Neural cell (in vitro differentiated cells): ENCODE measurements around the gene HNRNPH2. TPM values are rescaled to one million over a fixed set of nuclear protein-coding genes. Genes with fewer than 3 reads are reported as not detected.

ENCODE experiments used
- H2AFZ ChIP-seq: fragments of 200-600, 300-800 bp; sonication (generic), shearing (Covaris generic); 2 replicates; pipeline ENCODE4 v1.6.0; 2014; ENCODE audit warnings: low read depth, mild to moderate bottlenecking, antibody characterized with exemption, low read length, moderate library complexity
- H3F3A ChIP-seq: fragments of 200-600 bp; shearing (Covaris generic); 2 replicates; pipeline ENCODE4 v1.6.1; 2016; ENCODE audit warnings: mild to moderate bottlenecking, moderate library complexity, mixed read lengths, antibody characterized with exemption, low read length; ENCODE audit not compliant: insufficient read depth, poor library complexity, severe bottlenecking
- H3K27ac ChIP-seq: fragments of 200-600, 300-800 bp; sonication (generic), shearing (Covaris generic); 2 replicates; pipeline ENCODE4 v1.5.1; 2014; ENCODE audit warnings: mild to moderate bottlenecking, low read length, moderate library complexity
- H3K27me3 ChIP-seq: fragments of 300-800, 200-600 bp; sonication (generic), shearing (Covaris generic); 2 replicates; pipeline ENCODE4 v1.6.0; 2014; ENCODE audit warnings: mild to moderate bottlenecking, low read depth, low read length, moderate library complexity; ENCODE audit not compliant: insufficient read depth
- H3K36me3 ChIP-seq: fragments of 300-800, 200-600 bp; sonication (generic), shearing (Covaris generic); 2 replicates; pipeline ENCODE4 v1.5.1; 2014; ENCODE audit warnings: mild to moderate bottlenecking, antibody characterized with exemption, low read length, moderate library complexity; ENCODE audit not compliant: insufficient read depth
- H3K4me2 ChIP-seq: fragments of 300-800, 200-600 bp; sonication (generic), shearing (Covaris generic); 2 replicates; pipeline ENCODE4 v1.6.0; 2014; ENCODE audit warnings: mild to moderate bottlenecking, low read length
- H3K4me3 ChIP-seq: fragments of 300-800, 200-600 bp; sonication (generic), shearing (Covaris generic); 2 replicates; pipeline ENCODE4 v1.5.1; 2014; ENCODE audit warnings: mild to moderate bottlenecking, low read length, moderate library complexity
- H3K79me2 ChIP-seq: fragments of 200-600 bp; shearing (Covaris generic); replicated peaks from 2 replicates; pipeline ENCODE4 v1.6.0; 2014; ENCODE audit warnings: mild to moderate bottlenecking, low read length, moderate library complexity; ENCODE audit not compliant: insufficient read depth
- H3K9ac ChIP-seq: fragments of 300-800, 200-600 bp; sonication (generic), shearing (Covaris generic); 2 replicates; pipeline ENCODE4 v1.6.1; 2016; ENCODE audit warnings: mild to moderate bottlenecking, low read length, mixed read lengths
- H3K9me2 ChIP-seq: fragments of 200-600 bp; shearing (Covaris generic); 2 replicates; pipeline ENCODE4 v1.6.1; 2016; ENCODE audit warnings: mild to moderate bottlenecking, low read length, mixed read lengths; ENCODE audit not compliant: insufficient read depth
- H3K9me3 ChIP-seq: fragments of 200-600, 300-800 bp; sonication (generic), shearing (Covaris generic); 2 replicates; pipeline ENCODE4 v1.6.1; 2016; ENCODE audit warnings: mild to moderate bottlenecking, mixed run types, low read length, moderate library complexity, mixed read lengths
- H4K20me1 ChIP-seq: fragments of 200-600 bp; shearing (Covaris generic); 2 replicates; pipeline ENCODE4 v1.6.1; 2016; ENCODE audit warnings: mild to moderate bottlenecking, mixed run types; ENCODE audit not compliant: insufficient read depth
- CTCF ChIP-seq: fragments of 450-650 bp; IDR thresholded peaks from 2 replicates; pipeline ENCODE4 v1.5.1; 2014; ENCODE audit warnings: antibody characterized with exemption, mild to moderate bottlenecking, moderate library complexity; ENCODE audit not compliant: poor library complexity, severe bottlenecking
- EP300 ChIP-seq: fragments of 450-650 bp; conservative IDR thresholded peaks from 2 replicates; pipeline ENCODE4 v1.6.1; 2014; ENCODE audit warnings: antibody characterized with exemption, mild to moderate bottlenecking, moderate library complexity; ENCODE audit not compliant: poor library complexity, severe bottlenecking
- EZH2 ChIP-seq: fragments of 200-600, 300-800 bp; shearing (Covaris generic), sonication (generic); IDR thresholded peaks from 2 replicates; pipeline ENCODE4 v1.6.1; 2014; ENCODE audit warnings: antibody characterized with exemption, low read length, borderline replicate concordance, mild to moderate bottlenecking; ENCODE audit not compliant: insufficient read depth, poor library complexity, severe bottlenecking
- MXI1 ChIP-seq: fragments of 450-650 bp; conservative IDR thresholded peaks from 2 replicates; pipeline ENCODE4 v1.6.1; 2014; ENCODE audit warnings: antibody characterized with exemption, mild to moderate bottlenecking; ENCODE audit not compliant: poor library complexity, severe bottlenecking
- POLR2AphosphoS5 ChIP-seq: IDR thresholded peaks from 2 replicates; pipeline ENCODE4 v1.6.1; 2012
- RAD21 ChIP-seq: fragments of 450-650 bp; conservative IDR thresholded peaks from 2 replicates; pipeline ENCODE4 v1.6.1; 2014; ENCODE audit warnings: antibody characterized with exemption, mild to moderate bottlenecking, moderate library complexity
- REST ChIP-seq: IDR thresholded peaks from 2 replicates; pipeline ENCODE4 v1.6.1; 2012; ENCODE audit warnings: borderline replicate concordance
- SMC3 ChIP-seq: fragments of 450-650 bp; conservative IDR thresholded peaks from 2 replicates; pipeline ENCODE4 v1.6.1; 2014; ENCODE audit warnings: antibody characterized with exemption, mild to moderate bottlenecking, moderate library complexity; ENCODE audit not compliant: poor library complexity
- TAF1 ChIP-seq: IDR thresholded peaks from 2 replicates; pipeline ENCODE4 v1.6.1; 2012; ENCODE audit warnings: low read depth
- polyA minus RNA-seq: library from RNA; depleted of rRNA, polyadenylated mRNA; stranded (reverse); fragments of >200 nt; gene quantifications from 2 replicates; pipeline ENCODE4 v1.2.3, GENCODE V29; 2014
- polyA plus RNA-seq: library from polyadenylated mRNA; depleted of rRNA; stranded (reverse); fragments of >200 nt; gene quantifications from 2 replicates; pipeline ENCODE4 v1.2.3, GENCODE V29; 2014

The HNRNPH2 gene
- polyA plus RNA-seq: 136 and 167 TPM in 2 replicates
- polyA minus RNA-seq: 98.4 and 105 TPM in 2 replicates

GRCh38 chrX:101407748-101408531, at the start of gene HNRNPH2, which contains the start of gene GLA:
Gene HNRNPH2 (plus strand): TSS chrX:101408222. CDS start chrX:101411989, 3,767 bp downstream.
Gene GLA (minus strand): TSS chrX:101407925. CDS start chrX:101407903, 22 bp downstream.
- Histone ChIP-seq H3K27me3 (no peaks in the 10 kb centered on the region), H3K4me2 (peak within 1 kb of the TSS; percentile 73), H4K20me1 (no peaks in the 10 kb centered on the region), H3K79me2 (peaks cover 34% of the 10 kb centered on the region), H3K4me3 (peak within 1 kb of the TSS; percentile 79), H3K9me2 (no peaks in the 10 kb centered on the region), H3K9me3 (no peaks in the 10 kb centered on the region), H3F3A (no peaks in the 10 kb centered on the region), H3K36me3 (no peaks in the 10 kb centered on the region), H2AFZ (peak within 1 kb of the TSS; percentile 27), H3K27ac (peak within 1 kb of the TSS; percentile 96), H3K9ac (peak within 1 kb of the TSS; percentile 89)
- TF ChIP-seq POLR2AphosphoS5 (peak; percentile 94), CTCF (no peak), EP300 (peak; percentile 70), RAD21 (no peak), EZH2 (no peak), MXI1 (peak; percentile 75), REST (peak; percentile 86), TAF1 (peak; percentile 76), SMC3 (no peak)

GRCh38 chrX:101359966-101360365, 48.1 kb upstream of the HNRNPH2 start:
- Histone ChIP-seq H3F3A (no peaks in the 10 kb centered on the region), H2AFZ (no peak overlapping the region), H3K27ac (no peak overlapping the region), H3K4me3 (no peak overlapping the region), H4K20me1 (no peaks in the 10 kb centered on the region), H3K36me3 (no peaks in the 10 kb centered on the region), H3K9me3 (no peaks in the 10 kb centered on the region), H3K4me2 (no peak overlapping the region), H3K9me2 (no peaks in the 10 kb centered on the region), H3K27me3 (no peaks in the 10 kb centered on the region), H3K79me2 (no peaks in the 10 kb centered on the region), H3K9ac (no peak overlapping the region)
- TF ChIP-seq SMC3 (no peak), POLR2AphosphoS5 (no peak), EZH2 (no peak), TAF1 (no peak)
